ENCODE data around the gene CNTRL. TPM values are rescaled to one million over a fixed set of nuclear protein-coding genes. Genes with fewer than 3 reads are reported as not detected.

CNTRL gene
- total and polyA plus RNA-seq, 2 of the 8 experiments (the other 6 are each of a cell fraction or from before 2014, with no cell fraction given): 5.1 to 13.9 TPM

DNA sequence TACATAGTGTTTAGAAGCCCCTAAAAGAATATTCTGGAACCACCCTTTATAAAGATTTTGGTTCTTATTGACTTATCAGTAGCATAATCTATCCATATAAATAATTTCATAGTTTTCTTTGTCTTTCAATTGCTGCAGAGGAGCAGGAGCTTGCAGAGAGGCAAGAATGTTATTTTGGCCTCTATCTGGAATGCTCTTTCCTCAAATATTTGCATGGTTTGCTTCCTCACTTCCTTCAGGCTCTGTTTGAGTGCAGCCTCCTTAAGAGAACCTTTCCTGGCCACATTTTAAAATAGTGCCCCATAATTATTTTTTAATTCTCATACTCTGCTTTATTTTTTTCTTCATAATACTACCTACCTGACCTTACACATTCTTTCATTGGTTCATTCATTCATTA lies 26.1 kb upstream of the CNTRL start:
- H3K4me3 ChIP-seq (ENCODE audit: extremely low read depth in 1 of 4, insufficient read depth in 2 of 4, low read depth in 3 of 4, low read length in 4 of 4): no peak overlapping the region

More for the DNA sequence above, 26.1 kb upstream of the CNTRL start:
- Histone ChIP-seq H3K23me2 (ENCODE audit: low read depth, low read length) (no peaks in the 10 kb centered on the region), H2AK5ac (ENCODE audit: low read depth, low read length) (no peak overlapping the region), H2BK12ac (ENCODE audit: low read depth, low read length) (no peak overlapping the region), H2BK120ac (replicated peaks; ENCODE audit: low read depth, low read length) (no peak overlapping the region), H3K4me2 (ENCODE audit: insufficient read depth in 1 of 2, low read depth in 2 of 2, low read length in 2 of 2) (no peak overlapping the region), H4K20me1 (replicated peaks in 1 of 2; ENCODE audit: control insufficient read depth in 1 of 2, insufficient read depth in 2 of 2, low read length in 2 of 2) (no peaks in the 10 kb centered on the region), H3K4me1 (replicated peaks in 1 of 4; ENCODE audit: control insufficient read depth in 3 of 4, insufficient read depth in 4 of 4, low read length in 3 of 4) (peaks cover 0 to 3% (median 1%) of the 10 kb centered on the region in 4 experiments; a peak in 2 of 7 replicates), H2BK5ac (ENCODE audit: low read depth, low read length) (no peak overlapping the region), H3K27ac (ENCODE audit: low read depth, low read length) (no peak overlapping the region), H3K56ac (replicated peaks; ENCODE audit: insufficient read length, low read depth, low read length) (no peak overlapping the region), H2BK15ac (ENCODE audit: low read length) (no peak overlapping the region), H3K79me1 (ENCODE audit: low read depth, low read length) (no peaks in the 10 kb centered on the region), H3K18ac (ENCODE audit: extremely low read depth, low read length) (no peak overlapping the region), H3K79me2 (ENCODE audit: control insufficient read depth in 1 of 2, insufficient read depth in 2 of 2, low read length in 2 of 2) (no peaks in the 10 kb centered on the region), H3K4ac (replicated peaks; ENCODE audit: insufficient read length, low read depth, low read length) (no peak overlapping the region), H4K91ac (replicated peaks; ENCODE audit: insufficient read length, low read length) (no peak overlapping the region), H3K9ac (replicated peaks in 1 of 4; ENCODE audit: extremely low read depth in 1 of 4, low read depth in 3 of 4, low read length in 3 of 4) (no peak overlapping the region), H4K8ac (ENCODE audit: extremely low read depth, insufficient read depth, low read length) (no peak overlapping the region), H2BK20ac (ENCODE audit: low read length) (no peak overlapping the region), H3K14ac (ENCODE audit: insufficient read length) (no peak overlapping the region), H3K23ac (ENCODE audit: insufficient read length) (no peak overlapping the region), H3K27me3 (replicated peaks in 1 of 4; ENCODE audit: control insufficient read depth in 3 of 4, extremely low read depth in 1 of 4, insufficient read depth in 3 of 4, low read length in 3 of 4) (no peaks in the 10 kb centered on the region), H4K5ac (ENCODE audit: insufficient read length, low read depth, low read length) (no peak overlapping the region), H2AFZ (ENCODE audit: low read length) (no peak overlapping the region), H3K9me3 (ENCODE audit: insufficient read depth in 2 of 2, low read depth in 1 of 2, low read length in 1 of 2) (no peaks in the 10 kb centered on the region), H3K36me3 (ENCODE audit: control insufficient read depth in 2 of 4, insufficient read depth in 4 of 4, low read length in 3 of 4) (no peaks in the 10 kb centered on the region)
- POLR2A ChIA-PET (ENCODE audit: partially characterized antibody): no interaction called here
- TF ChIP-seq KDM1A (IDR thresholded peaks at IDR 0.05; ENCODE audit: borderline replicate concordance, low read length): no peak
- no peak for TF ChIP-seq SUZ12 (IDR thresholded peaks at IDR 0.05; ENCODE audit: low read length)
- TF ChIP-seq HDAC6 (IDR thresholded peaks at IDR 0.05; ENCODE audit: low read depth, low read length): no peak
- TF ChIP-seq, protein P1, sequence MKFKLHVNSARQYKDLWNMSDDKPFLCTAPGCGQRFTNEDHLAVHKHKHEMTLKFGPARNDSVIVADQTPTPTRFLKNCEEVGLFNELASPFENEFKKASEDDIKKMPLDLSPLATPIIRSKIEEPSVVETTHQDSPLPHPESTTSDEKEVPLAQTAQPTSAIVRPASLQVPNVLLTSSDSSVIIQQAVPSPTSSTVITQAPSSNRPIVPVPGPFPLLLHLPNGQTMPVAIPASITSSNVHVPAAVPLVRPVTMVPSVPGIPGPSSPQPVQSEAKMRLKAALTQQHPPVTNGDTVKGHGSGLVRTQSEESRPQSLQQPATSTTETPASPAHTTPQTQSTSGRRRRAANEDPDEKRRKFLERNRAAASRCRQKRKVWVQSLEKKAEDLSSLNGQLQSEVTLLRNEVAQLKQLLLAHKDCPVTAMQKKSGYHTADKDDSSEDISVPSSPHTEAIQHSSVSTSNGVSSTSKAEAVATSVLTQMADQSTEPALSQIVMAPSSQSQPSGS (IDR thresholded peaks at IDR 0.05; ENCODE audit: low read length): no peak
- no peak for TF ChIP-seq CREB1 (IDR thresholded peaks at IDR 0.05)
- TF ChIP-seq JUND (IDR thresholded peaks at IDR 0.05; ENCODE audit: low read length): no peak
- TF ChIP-seq CBX8 (IDR thresholded peaks at IDR 0.05; ENCODE audit: borderline replicate concordance, low read depth, low read length): no peak
- TF ChIP-seq SIX5 (IDR thresholded peaks at IDR 0.05; ENCODE audit: low read depth, low read length): no peak
- no peak for TF ChIP-seq KDM4A (IDR thresholded peaks at IDR 0.05; ENCODE audit: low read depth, low read length, severe bottlenecking)
- CTCF ChIA-PET (ENCODE audit: partially characterized antibody): interaction anchor here (0.6 to 5.9 kb wide), 4 partner anchors 7 to 67 kb away, joined by 3 to 41 read pairs (median 4); no protein-coding TSS in a partner anchor
- FAIRE-seq (no peak), DNase-seq (ENCODE audit: low read depth in 1 of 2, low spot score in 2 of 2) (no peak)
